ENCODE measurements around the gene DNAH14. TPM values are rescaled to one million over a fixed set of nuclear protein-coding genes. Genes with fewer than 3 reads are reported as not detected.

The DNAH14 gene
- total and polyA plus RNA-seq, 2 donors (not counting 3 experiments of a cell fraction or from before 2014, with no cell fraction given): 1.5 to 7.1 TPM

DNA sequence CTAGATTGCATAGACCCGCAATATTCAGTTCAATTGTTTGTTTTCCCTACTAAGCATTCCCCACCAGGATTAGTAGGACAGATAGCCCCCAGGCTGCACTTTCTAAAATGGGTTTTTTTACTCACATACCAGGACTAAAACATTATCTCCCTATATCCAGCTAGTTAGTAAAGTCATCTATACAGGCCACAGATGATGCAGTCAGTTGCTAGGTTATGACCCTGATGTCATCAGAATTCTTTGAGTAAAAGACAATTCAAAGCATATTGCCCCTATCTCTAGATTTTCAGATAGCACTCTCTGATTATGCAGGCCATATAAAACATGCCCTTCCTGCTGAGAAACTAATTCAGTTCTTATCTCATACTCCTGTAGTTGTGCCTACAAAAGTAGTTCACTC, 294.8 kb downstream of the DNAH14 start:
- Histone ChIP-seq H3K9me3 (replicated peaks; ENCODE audit: control insufficient read depth, insufficient read depth, low read length) (no peaks in the 10 kb centered on the region), H3K4me2 (ENCODE audit: insufficient read depth, low read length) (no peak overlapping the region), H3K9me1 (replicated peaks; ENCODE audit: control insufficient read depth, extremely low read depth, insufficient read depth, low read length) (no peaks in the 10 kb centered on the region), H3K4me1 (ENCODE audit: control insufficient read depth, extremely low read depth, insufficient read depth, low read length) (no peaks in the 10 kb centered on the region), H4K20me1 (replicated peaks; ENCODE audit: control insufficient read depth, extremely low read depth, insufficient read depth, low read length) (no peaks in the 10 kb centered on the region), H3K79me2 (ENCODE audit: control insufficient read depth, insufficient read depth, low read length) (no peaks in the 10 kb centered on the region), H3K27me3 (ENCODE audit: control insufficient read depth in 2 of 2, insufficient read depth in 2 of 2, low read length in 2 of 2) (no peaks in the 10 kb centered on the region), H3K36me3 (ENCODE audit: control insufficient read depth in 2 of 2, extremely low read depth in 1 of 2, insufficient read depth in 2 of 2, low read length in 2 of 2) (no peaks in the 10 kb centered on the region), H3K9ac (replicated peaks; ENCODE audit: extremely low read depth, insufficient read depth, low read length) (no peak overlapping the region), H3K4me3 (replicated peaks in 1 of 3; ENCODE audit: insufficient read depth in 1 of 3, low read depth in 1 of 3, low read length in 3 of 3) (no peak overlapping the region), H2AFZ (ENCODE audit: low read depth, low read length) (no peak overlapping the region), H3K27ac (ENCODE audit: insufficient read depth, low read depth, low read length) (no peak overlapping the region)
- ChIA-PET POLR2A (no interaction called here), CTCF (no interaction called here)
- dilution Hi-C loops (cut with MboI; ENCODE audit: extremely low pct_ligation_motif_present, low sequenced_read_pairs) (no loop called here), intact Hi-C loops (cut with micrococcal nuclease) (no loop called here)
- no TSS peak for BruUV-seq (replicated peaks)
- no peak for DNase-seq (ENCODE audit: low read depth, low spot score)
- FAIRE-seq: no peak
- no peak for TF ChIP-seq GATA2 (IDR thresholded peaks at IDR 0.05; ENCODE audit: insufficient read depth, insufficient read length, low read depth, low read length)
- TF ChIP-seq JUN (IDR thresholded peaks at IDR 0.05; ENCODE audit: borderline replicate concordance, insufficient read depth, insufficient read length, low read depth): no peak
- TF ChIP-seq, protein P1, sequence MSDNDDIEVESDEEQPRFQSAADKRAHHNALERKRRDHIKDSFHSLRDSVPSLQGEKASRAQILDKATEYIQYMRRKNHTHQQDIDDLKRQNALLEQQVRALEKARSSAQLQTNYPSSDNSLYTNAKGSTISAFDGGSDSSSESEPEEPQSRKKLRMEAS (IDR thresholded peaks at IDR 0.05; ENCODE audit: insufficient read depth, insufficient read length): no peak
- TF ChIP-seq POLR2A (IDR thresholded peaks at IDR 0.05; ENCODE audit: low read depth, low read length): no peak
- no peak for TF ChIP-seq POLR2AphosphoS5 (IDR thresholded peaks at IDR 0.05; ENCODE audit: insufficient read depth, low read depth, low read length)
- no peak for TF ChIP-seq EZH2 (IDR thresholded peaks at IDR 0.05; ENCODE audit: borderline replicate concordance, low read depth, low read length, severe bottlenecking)
- no peak for TF ChIP-seq CTCF (IDR thresholded peaks at IDR 0.05; ENCODE audit: extremely low read depth in 1 of 2, insufficient read depth in 1 of 2, low read depth in 1 of 2, low read length in 2 of 2)
- no peak for TF ChIP-seq MYC (IDR thresholded peaks at IDR 0.05; ENCODE audit: low read depth, low read length)
- TF ChIP-seq FOS (IDR thresholded peaks at IDR 0.05; ENCODE audit: borderline replicate concordance, insufficient read depth, low read length): no peak

Data from endothelial cell of umbilical vein (primary cell).